SW480 (cell line): ENCODE data around the gene VPS35L.
A peak's percentile ranks its signal among the peaks of the same experiment; 100 is the strongest.
"Not testable (repeated sequence)": the region's sequence is repeated elsewhere in the genome, so short reads cannot be mapped to it uniquely, and the experiment has no call there.

ENCODE experiments used
- DNase-seq: peaks from one replicate; pipeline ENCODE4 v3.0.0-alpha.2; 2016; ENCODE audit warnings: low spot score

VPS35L gene

GRCh38 chr16:19528666-19529065 lies 26.8 kb upstream of the VPS35L start:
- DNase-seq, result no peak

- no peak for DNase-seq
Measured at GRCh38 chr16:19532601-19533000, 22.9 kb upstream of the VPS35L start.

GRCh38 chr16:19540241-19540970 lies 15.1 kb upstream of the VPS35L start:
- no peak for DNase-seq

DNA sequence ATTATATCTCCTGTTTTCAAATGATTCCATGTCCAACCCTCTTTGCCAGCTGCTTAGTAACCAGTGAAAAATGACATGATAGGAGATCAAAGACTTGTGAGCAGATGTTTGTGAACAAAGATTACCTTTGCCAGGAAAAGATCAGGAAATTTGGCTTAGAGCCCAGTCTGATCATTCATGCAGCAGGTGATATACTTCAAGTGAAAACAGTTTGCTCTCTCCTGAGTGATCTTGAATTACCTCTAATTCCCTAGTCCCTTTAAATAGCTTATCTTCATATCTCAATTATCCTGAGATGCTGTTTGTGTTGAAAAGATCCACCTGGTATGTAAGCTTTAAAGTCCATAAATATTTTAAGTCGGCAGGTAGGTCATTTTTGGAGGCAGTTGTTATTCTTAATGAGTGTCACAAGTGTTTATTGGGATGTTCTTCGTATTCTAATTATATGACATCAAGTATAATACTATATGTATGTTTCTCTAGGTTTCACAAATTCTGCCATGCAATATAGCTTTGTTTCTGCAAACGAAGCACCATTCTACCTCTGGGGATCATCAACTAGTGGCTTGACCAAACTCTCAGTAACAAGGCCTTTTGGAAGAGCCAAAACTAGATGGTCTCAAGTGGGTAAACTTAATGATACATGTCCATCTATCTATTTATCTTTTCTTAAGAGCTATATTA lies 13.2 kb upstream of the VPS35L start:
- peak; percentile 81 for DNase-seq

DNA sequence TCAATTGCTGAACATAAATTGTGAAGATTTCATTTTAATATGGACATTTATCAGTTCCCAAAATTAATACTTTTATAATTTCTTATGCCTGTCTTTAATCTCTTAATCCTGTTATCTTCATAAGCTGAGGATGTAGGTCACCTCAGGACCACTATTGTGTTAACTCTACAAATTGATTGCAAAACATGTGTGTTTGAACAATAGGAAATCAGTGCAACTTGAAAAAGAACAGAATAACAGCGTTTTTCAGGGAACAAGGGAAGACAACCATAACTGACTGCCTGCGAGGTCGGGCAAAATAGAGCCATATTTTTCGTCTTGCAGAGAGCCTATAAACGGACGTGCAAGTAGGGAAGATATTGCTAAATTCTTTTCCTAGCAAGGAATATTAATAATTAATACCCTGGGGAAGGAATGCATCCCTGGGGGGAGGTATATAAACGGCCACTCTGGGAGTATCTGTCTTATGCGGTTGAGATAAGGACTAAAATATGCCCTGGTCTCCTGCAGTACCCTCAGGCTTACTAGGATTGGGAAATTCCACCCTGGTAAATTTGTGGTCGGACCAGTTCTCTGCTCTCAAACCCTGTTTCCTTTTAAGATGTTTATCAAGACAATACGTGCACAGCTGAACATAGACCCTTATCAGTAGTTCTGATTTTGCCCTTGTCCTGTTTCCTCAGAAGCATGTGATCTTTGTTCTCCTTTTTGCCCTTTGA lies 12.1 kb upstream of the VPS35L start:
- DNase-seq, result not testable (repeated sequence)

GRCh38 chr16:19548144-19548543 lies 7.4 kb upstream of the VPS35L start:
- DNase-seq, result no peak

- no peak for DNase-seq
Measured at GRCh38 chr16:19549673-19550072, 5.8 kb upstream of the VPS35L start.

DNA sequence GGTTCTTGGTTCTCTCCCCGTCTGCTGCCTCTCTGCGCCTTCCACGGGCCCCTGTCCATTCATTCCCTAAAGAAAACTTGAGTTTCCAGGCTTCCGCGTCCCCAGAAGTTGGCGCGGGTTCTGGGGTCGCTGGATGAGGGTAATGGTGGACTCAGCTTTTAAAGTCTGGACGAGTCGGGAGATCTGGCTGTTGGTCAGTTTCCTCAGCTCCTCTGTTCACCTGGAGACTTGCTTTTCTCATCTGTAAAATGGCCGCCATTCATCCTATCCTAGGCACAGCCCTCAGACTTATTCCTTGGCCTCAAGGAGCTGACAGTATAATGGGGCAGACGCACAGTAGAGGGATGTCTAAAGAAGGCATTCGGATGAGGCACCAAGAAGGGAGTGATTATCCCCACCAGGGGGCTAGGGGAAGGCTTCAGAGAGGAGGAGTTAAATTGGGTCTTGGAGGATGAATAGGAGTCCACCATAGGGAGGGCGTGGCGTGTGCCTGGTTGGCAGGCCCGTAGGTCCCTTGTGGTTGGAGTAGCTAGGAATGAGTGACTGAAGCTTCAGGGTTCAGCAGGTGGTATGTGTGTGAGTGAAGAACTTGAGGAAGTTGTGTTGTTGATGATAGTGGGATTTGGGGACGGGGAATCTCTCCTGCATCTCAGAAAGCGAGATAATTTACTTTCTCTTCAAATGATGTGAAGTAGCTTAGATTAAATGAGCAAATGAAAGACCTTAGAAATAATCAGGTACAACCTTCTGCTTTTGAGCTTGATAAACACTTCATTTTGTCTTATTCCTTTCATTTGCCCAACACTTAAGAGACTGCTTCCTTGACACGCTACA lies 652 bp downstream of the VPS35L start:
- DNase-seq, result no peak

DNA sequence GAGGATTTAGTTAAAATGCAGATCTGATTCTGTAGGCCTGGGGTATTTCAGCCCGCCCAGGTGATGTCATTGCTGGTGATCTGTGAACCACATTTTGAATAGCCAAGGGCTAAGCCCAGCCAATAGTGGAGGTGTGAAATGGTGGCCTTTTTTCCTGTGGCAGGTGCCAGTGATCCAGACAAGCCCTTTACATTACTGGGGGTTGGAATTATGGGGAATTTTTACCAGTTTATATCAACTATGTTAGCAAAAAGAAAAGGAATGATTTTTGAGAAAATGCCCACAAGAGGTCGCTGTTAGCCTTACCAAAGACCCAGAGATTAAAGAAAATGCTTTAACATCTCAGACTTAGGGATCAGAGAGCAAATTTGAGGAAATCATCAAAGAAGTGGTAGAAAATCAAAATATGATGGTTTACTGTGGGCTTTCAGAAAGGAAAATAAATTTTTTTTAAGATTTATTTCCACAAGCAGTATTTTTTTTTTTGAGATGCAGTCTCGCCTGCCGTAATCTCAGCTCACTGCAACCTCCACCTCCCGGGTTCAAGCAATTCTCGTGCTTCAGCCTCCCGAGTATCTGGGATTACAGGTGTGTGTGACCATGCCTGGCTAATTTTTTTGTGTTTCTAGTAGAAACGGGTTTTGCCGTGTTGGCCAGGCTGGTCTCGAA lies 3.9 kb downstream of the VPS35L start:
- DNase-seq, result peak; percentile 33

GRCh38 chr16:19560078-19560477 lies 4.6 kb downstream of the VPS35L start:
- no peak for DNase-seq

DNA sequence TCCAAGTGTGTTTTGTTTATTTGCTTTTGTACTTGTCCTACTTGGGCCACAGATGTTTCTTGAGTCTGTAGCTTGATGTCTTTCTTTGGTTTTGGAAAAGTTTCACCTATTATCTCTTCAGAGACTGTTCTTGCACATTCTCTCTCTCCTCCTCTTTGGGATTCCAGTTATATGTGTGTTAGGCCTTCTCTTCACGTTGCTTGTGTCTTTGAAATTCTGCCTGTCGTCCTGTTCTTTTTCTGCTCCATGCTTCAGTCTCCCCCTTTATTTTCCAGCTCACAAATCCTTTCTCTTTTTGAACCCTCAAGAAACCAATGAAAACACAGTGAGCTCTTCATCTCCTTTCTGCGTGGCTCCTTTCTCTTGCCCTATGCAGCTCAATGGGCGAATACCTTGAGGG lies 7.9 kb downstream of the VPS35L start:
- no peak for DNase-seq

DNA sequence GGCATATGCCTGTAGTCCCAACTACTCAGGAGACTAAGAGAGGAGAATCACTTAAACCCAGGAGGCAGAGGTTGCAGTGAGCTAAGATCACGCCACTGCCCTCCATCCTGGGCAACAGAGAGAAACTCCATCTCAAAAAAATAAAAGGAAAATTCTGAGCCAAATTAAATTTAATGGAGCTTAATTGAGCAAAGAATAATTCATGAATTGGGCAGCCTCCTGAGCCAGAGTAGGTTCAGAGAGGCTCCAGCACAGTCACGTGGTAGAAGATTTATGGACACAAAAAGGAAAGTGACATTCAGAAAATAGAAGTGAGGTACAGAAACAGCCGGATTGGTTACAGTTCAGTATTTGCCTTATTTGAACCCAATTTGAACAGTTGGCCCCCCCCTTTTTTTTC lies 10.9 kb downstream of the VPS35L start:
- DNase-seq, result no peak

DNA sequence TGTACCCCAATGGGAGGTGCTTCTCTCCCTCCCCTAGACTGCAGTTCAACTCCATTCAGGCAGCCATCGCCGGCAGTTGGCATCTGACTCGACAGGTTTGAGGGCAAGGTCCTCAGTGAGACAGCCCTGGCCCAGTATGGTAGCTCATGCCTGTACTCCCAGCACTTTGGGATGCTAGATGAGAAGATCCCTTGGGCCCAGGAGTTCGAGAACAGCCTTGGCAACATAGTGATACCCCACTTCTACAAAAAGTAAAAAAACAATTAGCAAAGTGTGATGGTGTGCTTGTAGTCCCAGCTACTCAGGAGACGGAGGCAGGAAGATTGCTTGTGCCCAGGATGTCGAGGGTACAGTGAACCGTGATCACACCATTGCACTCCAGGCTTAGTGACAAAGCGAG lies 12.1 kb downstream of the VPS35L start:
- no peak for DNase-seq

GRCh38 chr16:19573997-19574396 lies 18.5 kb downstream of the VPS35L start:
- no peak for DNase-seq

GRCh38 chr16:19574615-19575014 lies 19.1 kb downstream of the VPS35L start:
- DNase-seq, result no peak

GRCh38 chr16:19578378-19578971 lies 23.0 kb downstream of the VPS35L start:
- no peak for DNase-seq

GRCh38 chr16:19582050-19582831 lies 26.7 kb downstream of the VPS35L start:
- no peak for DNase-seq

DNA sequence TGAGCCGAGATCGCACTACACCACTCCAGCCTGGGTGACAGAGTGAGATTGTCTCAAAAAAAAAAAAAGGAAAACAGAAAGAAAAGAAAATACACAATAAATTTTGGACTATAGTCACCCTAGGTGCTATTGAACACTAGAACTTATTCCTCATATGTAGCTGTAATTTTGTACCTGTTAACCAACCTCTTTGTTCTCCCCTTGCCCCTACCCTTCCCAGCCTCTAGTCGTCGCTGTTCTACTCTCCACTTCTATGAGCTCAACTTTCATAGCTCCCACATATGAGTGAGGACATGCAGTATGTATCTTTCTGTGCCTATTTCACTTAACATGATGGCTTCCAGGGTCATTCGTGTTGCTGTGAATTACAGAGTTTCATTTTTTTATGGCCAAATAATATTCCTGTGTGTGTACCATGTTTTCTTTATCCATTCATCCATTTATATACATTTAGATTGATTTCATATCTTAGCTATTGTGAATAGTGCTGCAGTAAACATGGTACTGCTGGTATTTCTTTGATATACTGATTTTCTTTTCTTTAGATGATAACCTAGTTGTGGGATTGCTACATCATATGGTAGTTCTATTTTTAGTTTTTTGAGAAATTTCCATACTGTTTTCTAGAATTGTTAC lies 28.3 kb downstream of the VPS35L start:
- peak; percentile 55 for DNase-seq

- DNase-seq, result no peak
Measured at GRCh38 chr16:19588661-19589060, 33.2 kb downstream of the VPS35L start.

DNA sequence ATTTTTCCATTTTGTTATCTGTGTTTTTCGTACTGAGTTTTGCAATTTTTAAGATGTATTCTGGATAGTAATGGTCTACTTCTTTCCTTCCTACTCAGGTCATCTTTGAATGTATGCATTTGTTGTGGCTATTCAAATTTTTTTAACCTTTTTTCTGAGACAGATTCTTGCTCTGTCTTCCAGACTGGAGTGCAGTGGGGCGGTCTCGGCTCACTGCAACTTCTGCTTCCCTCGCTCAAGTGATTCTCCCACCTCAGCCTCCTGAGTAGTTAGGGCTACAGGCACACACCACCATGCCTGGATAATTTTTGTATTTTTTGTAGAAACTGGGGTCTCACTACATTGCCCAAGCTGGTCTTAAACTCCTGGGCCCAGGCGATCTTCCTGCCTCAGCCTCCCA lies 33.6 kb downstream of the VPS35L start:
- no peak for DNase-seq
